SW 1271 (cell line): ENCODE measurements around the gene PDXP.

ENCODE experiments used
- DNase-seq, 2 experiments: peaks; one replicate each; lab custom pipeline; 2025; lab: John Stamatoyannopoulos, UW

The PDXP gene

DNA sequence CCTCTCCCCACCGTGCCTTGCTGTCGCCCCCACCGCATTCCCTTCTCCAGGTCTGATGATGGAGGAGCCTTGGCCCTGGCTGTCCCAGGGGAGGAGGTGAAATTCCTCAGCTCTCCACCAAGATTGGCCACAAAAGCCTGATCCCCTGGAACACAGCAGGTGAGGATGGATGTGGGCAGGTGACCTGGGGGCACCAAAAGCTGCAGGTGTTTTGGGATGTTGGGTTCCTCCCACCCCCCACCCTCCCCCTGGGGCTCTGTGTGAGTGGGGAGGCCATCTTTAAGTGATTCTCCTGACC is 39.0 kb downstream of the PDXP start:
- DNase-seq = no peak

DNA sequence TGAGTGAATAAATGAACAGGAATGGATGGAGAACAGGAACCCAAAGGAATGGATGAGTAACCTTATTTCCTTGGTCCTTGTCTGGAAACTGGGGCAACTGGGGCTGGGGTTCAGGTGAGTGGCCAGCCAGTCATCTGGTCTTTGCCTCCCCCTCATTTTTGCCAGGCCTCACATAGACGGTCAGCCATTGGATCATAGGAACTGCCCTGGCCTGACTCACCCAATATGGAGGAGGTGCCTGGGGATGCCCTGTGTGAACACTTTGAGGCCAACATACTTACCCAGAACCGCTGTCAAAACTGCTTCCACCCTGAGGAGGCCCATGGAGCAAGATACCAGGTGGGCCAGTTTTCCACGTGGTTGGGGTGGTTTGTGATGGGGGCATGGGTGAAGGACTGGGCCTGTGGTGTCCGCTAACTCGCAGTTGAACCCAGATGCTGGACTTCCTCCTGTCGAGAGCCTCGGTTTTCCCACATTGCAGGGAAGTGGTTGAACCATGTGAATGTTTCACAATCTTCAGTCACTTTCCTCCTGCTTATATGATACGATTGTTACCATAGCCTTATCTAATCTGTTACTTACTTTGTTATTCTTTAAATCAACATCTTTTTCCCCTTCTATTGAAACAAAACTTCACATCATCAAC is 42.7 kb downstream of the PDXP start:
- DNase-seq = no peak

DNA sequence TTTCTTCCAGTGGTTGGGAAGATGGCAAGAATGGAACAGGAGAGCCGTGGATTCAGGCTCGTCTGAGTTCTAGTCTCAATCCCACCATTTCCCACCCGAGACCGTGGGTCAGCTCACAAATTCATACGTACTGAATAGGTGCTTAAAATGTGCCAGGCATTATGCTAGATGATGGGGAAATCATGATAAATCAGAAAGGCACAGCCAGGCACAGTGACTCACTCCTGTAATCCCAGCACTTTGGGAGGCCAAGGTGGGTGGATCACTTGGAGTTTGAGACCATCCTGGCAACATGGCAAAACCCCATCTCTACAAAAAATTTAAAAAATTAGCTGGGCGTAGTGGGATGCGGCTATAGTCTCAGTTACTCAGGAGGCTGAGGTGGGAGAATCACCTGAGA is 45.4 kb downstream of the PDXP start:
- no peak for DNase-seq

DNA sequence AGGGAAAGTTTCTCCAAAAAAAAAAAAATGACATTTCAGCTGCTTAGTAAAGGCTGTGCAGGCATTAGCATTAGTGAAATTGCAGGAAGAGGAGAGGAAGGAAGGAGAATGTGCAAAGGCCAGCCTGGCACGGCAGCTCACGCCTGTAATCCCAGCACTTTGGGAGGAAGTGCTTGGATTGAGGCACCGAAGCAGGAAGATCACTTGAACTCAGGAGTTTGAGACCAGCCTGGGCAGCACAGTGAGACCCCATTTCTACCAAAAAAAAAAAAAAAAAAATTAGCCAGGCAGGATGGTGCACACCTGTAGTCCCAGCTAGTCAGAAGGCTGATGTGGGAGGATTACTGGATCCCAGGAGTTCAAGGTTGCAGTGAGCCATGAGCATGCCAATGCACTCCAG is 46.1 kb downstream of the PDXP start:
- DNase-seq = no peak

DNA sequence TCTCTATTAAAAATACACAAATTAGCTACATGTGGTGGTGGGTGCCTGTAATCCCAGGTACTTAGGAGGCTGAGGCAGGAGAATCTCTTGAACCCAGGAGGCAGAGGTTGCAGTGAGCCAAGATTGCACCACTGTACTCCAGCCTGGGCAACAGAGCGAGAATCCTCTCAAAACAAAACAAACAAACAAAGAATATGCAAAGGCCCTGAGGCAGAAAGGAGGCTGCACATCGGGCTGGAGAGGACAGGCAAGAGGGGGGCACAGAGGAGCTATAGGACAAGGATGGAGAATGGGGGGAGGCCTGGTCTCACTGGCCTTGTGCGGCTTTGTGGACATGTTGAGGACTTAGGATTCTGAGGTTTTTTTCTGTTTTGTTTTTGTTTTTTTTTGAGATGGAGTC is 46.7 kb downstream of the PDXP start:
- DNase-seq = no peak

DNA sequence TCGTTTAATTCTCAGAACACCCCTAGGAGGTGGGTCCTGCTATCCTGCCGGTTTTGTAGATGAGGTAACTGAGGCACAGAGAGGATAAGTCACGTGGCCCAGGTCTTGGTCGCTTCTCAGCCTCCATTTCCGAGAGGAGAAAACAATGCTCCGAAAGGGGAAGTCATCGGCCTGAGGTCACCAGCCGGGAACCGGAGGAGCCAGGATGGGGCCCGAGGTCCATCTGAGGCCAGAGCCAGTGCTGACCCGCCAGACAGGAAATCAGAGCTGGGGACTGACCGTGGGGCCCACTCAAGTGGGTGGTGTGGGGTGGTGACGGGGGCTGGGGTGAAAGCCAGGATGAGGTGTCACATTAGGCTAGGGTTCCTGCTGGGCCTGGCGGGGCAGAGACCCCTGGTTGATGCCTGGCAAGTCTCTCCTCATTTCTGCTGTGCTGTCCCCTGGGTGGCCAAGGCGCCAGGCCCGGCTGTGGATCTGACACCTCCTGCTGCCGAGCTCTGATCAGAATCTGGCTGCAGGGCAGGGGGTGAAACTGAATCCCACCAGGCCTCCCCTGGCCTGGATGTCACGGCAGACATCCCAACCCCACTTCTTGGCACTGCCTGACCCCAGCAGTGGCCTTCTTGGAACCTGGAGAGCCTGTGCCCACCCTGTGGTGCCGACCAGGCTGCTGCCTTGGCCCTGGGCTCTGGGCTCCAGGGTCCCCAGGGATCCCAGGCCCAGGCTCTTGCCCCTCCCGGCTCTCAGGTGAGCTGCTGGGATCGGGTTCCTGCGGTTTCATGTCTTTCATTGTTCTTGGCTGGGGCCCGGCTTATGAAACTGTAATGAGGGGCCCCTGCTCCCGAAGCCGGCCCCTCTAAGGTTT is 50.3 kb downstream of the PDXP start:
- DNase-seq = no peak

DNA sequence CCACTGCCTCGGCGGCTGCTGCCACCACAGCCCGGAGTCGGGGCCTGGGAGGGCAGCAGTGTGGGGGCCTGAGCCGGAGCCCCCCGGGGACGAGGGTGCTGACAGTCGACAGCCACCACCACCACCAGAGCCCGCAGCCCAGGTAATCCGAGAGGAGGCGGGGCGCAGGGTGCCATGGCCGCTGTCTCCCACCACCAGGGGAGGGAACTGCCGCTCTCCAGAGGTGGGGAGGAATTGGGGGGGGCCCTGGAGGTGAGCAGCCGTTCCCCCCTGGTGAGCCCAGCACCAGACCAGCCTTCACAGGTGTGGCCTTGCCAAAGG is 50.9 kb downstream of the PDXP start:
- DNase-seq = no peak

DNA sequence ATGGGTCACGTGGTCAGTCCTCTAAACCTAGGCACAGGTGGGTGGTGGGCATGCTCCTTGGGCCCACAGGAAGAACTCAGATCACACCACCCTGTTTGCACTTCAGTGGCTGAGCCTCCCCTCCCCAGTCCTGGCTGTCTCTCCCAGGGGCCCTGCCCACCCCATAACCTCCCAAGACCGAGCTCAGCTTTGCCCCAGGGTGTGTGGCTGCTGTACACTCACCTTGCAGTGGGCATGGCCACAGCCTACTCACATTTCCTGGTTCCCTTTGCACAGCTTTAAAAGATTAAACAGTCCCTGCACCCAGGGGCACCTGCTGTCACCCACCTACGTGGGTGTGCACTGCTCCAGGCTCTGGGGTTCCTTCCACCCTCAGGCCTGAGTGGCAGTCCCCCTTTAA is 52.2 kb downstream of the PDXP start:
- DNase-seq = no peak

DNA sequence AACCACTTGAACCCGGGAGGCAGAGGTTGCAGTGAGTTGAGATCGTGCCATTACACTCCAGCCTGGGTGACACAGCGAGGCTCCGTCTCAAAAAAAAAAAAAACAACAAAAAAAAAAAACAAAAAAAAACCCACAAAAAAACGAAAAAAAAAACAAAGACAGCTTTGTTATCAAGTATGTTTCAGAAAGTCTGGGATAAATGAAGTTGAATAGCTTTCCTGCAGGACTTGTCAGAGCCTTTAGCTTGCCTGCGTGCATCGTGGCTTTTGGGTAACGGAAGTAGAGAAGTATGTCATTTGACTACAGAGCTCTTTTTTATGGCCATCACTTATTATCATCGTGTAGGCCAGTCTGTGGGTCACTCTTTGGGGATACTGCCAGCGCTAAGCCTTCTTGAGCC is 53.0 kb downstream of the PDXP start:
- DNase-seq = no peak

DNA sequence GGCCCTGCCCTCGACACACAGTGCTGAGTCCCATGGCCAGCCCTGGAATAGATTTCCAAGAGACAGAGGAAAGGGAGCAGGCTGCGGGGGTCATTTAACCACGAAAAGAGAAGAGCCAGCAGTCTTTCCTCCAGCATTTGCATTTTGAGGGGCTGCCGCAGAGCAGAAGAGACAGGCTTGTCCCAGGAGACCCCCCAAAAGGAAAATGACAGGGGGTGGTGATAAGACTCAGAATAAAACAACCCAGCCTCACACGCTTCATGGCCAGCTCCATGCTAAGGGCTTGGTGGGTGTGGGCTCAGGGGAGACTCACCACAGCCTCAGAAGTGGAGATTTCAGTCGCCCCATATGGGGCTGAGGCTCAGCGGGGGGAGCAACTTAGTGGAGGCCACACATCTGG is 55.2 kb downstream of the PDXP start:
- DNase-seq = no peak

DNA sequence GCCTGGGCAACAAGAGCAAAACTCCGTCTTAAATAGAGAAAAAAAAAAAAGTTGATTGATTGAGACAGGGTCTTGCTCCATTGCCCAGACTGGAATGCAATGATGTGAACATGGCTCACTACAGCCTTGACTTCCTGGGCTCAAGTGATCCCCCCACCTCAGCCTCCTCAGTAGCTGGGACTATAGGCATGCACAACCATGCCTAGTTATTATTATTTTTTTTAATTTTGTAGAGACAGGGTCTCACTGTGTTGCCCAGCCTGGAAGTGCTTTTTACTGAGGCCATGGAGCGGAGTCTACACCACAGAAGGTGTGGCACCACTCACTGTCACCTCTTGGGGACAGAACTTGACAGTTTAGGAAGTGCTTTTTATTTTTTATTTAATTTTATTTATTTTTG is 56.1 kb downstream of the PDXP start:
- no peak for DNase-seq

DNA sequence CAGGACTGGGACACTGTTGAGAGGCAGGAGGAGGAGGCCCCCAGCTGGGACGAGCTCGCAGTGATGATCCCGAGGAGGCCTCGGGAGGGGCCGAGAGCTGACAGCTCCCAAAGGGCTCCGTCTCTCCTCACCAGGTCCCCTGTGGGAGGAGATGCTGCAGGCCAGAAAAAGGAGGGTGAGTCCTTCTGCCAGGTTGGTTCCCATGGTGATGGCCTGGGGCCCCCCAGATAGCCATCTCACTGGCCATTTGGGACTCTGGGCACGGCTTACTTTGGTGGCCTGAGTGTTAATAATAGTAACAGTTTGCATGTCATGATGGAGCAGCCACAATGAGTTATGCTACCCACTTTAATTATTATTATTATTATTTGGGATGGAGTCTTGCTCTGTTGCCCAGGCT is 57.2 kb downstream of the PDXP start:
- no peak for DNase-seq
